HEK293T (cell line): ENCODE results near the gene SEMA3E.

ENCODE experiments used
- BHLHE40 ChIP-seq: fragments of 450-650 bp; IDR thresholded peaks from 2 replicates; pipeline ENCODE4 v1.6.1; 2016; ENCODE audit warnings: mild to moderate bottlenecking, moderate library complexity, borderline replicate concordance
- ELF4 ChIP-seq: fragments of 450-650 bp; IDR thresholded peaks from 2 replicates; pipeline ENCODE4 v1.6.1; 2017; ENCODE audit warnings: antibody characterized with exemption
- SP1 ChIP-seq: fragments of 450-650 bp; IDR thresholded peaks from 2 replicates; pipeline ENCODE4 v1.6.1; 2017
- SUZ12 ChIP-seq: fragments of 450-650 bp; IDR thresholded peaks from 2 replicates; pipeline ENCODE4 v1.6.1; 2016; ENCODE audit warnings: mild to moderate bottlenecking

- no peak for TF ChIP-seq ELF4
- TF ChIP-seq SUZ12, result no peak
- TF ChIP-seq SP1, result no peak
- TF ChIP-seq BHLHE40, result no peak
These were observed 234.0 kb downstream of the SEMA3E start for GRCh38 chr7:83414947-83415346.
